Measurements from ENCODE around the gene N4BP2L2.

DNA sequence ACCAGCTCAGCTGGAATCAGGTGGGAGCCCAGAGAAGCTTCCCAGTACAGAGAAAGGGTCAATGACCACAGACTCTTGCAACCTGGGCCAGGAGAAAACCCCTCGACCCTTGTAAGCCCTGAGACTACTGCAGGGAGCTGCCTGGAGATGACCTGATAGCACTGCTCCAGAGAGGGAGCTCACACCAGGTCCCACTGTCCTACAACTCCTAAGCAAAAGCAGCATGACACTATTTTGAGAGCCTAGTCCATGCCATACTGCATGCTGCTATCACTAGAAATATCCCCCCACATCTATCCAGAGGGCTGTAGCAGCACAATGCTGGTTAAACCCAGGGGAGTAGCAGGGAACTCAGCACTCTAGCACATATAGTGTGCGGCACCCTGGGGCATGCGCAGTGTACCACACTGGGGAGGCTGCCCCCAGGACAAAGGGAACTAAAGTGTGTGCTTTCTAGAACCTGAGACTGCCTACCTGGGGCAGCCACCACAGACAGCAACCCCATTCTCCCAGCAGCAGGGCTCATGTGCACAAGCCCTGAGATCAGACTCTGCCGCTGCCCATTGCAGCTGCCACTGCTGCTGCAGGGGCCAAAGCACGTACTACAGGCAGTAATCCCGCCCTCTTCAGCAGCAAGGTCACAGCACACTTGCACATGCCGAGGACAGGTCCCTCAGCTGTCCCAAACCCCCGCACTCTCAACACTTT is 83.6 kb downstream of the N4BP2L2 start:
- no peak for TF ChIP-seq EZH2 (IDR thresholded peaks at IDR 0.05; ENCODE audit: insufficient read depth, low read length)
- no peak for TF ChIP-seq CTCF (IDR thresholded peaks at IDR 0.05; ENCODE audit: insufficient read depth, low read depth, low read length)
